ENCODE results near the gene KBTBD7. TPM values are rescaled to one million over a fixed set of nuclear protein-coding genes. Genes with fewer than 3 reads are reported as not detected.
A peak's percentile ranks its signal among the peaks of the same experiment; 100 is the strongest.

The KBTBD7 gene
- total and polyA plus RNA-seq, 12 donors = 1.6 to 7.6 (median 5.3) TPM

DNA sequence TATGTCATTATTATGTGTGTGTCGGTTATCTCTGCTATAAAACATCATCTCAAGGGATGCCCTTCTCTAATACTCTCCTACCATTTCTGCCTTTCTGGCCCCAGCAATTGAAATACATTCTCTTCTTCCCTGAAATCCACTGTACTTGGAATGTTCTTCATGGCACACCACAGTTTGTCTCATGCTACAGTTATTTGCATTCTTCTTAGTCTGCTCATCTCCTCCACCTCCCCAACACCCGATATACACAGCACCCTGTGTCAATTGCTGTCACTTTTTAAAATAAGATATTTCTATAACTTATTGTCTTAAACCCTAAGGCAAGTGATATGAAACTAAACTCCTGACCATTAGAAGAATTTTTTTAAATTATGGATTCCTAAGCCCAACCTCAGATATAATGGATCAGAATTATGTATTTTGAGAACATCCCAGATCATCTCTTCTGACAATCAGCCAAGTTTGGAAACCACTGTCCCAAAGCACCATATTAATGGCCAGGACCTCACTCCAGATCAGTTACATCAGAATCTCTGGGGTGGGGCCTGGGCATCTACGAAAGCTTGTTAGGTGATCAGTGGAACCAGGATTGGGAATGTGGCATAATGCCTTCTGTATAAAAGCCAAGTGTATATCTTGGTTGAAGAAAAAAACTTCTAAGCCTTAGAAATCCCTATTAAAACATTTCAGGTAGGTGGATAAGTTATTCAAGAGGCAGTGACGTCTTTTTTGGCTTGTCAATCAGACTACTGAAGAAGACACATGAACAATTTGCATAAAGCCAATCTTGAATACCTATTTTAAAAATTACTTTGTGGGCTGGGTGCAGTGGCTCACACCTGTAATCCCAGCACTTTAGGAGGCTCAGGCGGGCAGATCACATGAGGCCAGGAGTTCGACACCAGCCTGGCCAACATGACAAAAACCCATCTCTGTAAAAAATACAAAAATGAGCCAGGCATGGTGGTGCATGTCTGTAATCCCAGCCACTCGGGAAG lies 30.0 kb upstream of the KBTBD7 start:
- Histone ChIP-seq H3K4me1 (no peaks in the 10 kb centered on the region), H3K36me3 (peaks cover 0 to 55% (median 6%) of the 10 kb centered on the region in 9 donors), H3K9me3 (no peaks in the 10 kb centered on the region), H3K27ac (no peak overlapping the region), H3K27me3 (no peaks in the 10 kb centered on the region), H3K4me3 (no peak overlapping the region)
- 81 to 96% methylated on average over 7 of the region's 7 CpGs for WGBS, 2 donors
- TF ChIP-seq, protein P1, sequence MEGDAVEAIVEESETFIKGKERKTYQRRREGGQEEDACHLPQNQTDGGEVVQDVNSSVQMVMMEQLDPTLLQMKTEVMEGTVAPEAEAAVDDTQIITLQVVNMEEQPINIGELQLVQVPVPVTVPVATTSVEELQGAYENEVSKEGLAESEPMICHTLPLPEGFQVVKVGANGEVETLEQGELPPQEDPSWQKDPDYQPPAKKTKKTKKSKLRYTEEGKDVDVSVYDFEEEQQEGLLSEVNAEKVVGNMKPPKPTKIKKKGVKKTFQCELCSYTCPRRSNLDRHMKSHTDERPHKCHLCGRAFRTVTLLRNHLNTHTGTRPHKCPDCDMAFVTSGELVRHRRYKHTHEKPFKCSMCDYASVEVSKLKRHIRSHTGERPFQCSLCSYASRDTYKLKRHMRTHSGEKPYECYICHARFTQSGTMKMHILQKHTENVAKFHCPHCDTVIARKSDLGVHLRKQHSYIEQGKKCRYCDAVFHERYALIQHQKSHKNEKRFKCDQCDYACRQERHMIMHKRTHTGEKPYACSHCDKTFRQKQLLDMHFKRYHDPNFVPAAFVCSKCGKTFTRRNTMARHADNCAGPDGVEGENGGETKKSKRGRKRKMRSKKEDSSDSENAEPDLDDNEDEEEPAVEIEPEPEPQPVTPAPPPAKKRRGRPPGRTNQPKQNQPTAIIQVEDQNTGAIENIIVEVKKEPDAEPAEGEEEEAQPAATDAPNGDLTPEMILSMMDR (IDR thresholded peaks at IDR 0.05) = no peak
- DNase-seq (no peak), ATAC-seq (no peak)
- intact Hi-C loops (cut with DNase I) = loop anchor here in 4 of 10 donors (5.0 kb wide), 1 partner anchor 147 kb away; no protein-coding TSS in a partner anchor

DNA sequence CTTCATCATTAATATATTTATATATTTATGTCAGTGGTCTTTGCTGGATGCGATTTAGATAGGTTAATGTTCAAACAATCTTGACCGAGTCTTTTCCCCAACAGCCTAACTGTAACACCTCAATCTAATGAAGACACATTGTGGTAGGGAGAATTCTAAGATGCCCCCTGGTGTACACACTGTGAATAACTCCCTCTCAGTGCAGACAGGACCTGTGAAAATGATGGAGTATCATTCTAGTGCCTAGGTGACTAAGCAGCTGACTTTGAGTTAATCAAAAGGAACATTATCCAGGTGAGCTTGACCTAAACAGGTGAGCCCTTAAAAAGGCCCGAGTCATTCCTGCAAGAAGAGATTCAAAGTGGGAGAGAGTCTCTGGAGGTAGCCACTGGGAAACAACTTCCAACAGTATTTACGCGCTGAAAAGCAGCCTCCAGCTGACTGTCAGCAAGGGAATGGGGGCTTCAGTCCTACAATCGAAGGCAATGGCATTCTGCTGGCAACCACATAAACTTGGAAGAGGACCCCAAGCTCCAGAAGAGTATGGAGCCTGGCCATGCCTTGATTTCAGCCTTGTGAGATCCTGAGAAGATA lies 28.0 kb upstream of the KBTBD7 start:
- no peak overlapping the region for H3K27ac ChIP-seq
- no peak overlapping the region for H3K4me3 ChIP-seq
- 52 to 55% methylated on average over 6 of the region's 6 CpGs for WGBS, 2 donors
- H3K4me1 ChIP-seq = no peaks in the 10 kb centered on the region
- H3K9me3 ChIP-seq = no peaks in the 10 kb centered on the region
- no peaks in the 10 kb centered on the region for H3K27me3 ChIP-seq
- TF ChIP-seq, protein P1 (IDR thresholded peaks at IDR 0.05) = peak; percentile 57 to 85 (median 76)
- ATAC-seq (peak in 7 of 8 donors; percentile 62 to 88 (median 75)), DNase-seq (peak in 1 of 2 donors; percentile 30)
- intact Hi-C loops (cut with DNase I) = loop anchor here in 9 of 10 donors (1.0 to 5.0 kb wide), 3 partner anchors 145 to 148 kb away; no protein-coding TSS in a partner anchor
- H3K36me3 ChIP-seq = peaks cover 0 to 41% (median 4%) of the 10 kb centered on the region in 9 donors

DNA sequence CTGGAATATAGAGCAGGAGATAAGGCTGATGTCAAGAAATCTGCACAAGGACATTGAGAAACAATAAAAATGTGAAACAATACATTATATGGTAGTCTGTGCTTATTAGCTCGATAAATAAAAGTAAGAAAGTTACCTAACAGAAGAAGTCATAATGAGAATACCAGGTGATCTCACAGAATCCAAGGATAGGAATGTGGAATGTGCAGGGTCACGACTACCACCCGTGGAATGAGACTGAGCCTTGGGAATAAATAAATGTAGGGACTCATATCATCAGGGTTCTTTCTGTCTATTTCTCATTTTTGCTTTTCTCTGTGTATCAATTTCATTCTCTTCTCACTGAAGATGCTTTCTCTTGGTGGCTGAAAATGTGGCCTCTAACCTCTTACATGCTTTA lies 26.0 kb upstream of the KBTBD7 start:
- Histone ChIP-seq H3K4me3 (no peak overlapping the region), H3K9me3 (no peaks in the 10 kb centered on the region), H3K4me1 (no peaks in the 10 kb centered on the region), H3K27ac (no peak overlapping the region), H3K27me3 (no peaks in the 10 kb centered on the region), H3K36me3 (peaks cover 0 to 29% (median 4%) of the 10 kb centered on the region in 9 donors)
- WGBS, 2 donors = 68 to 74% methylated on average over 3 of the region's 3 CpGs
- no peak for ATAC-seq
- intact Hi-C loops (cut with DNase I) = loop anchor here in 4 of 10 donors (5.0 kb wide), 1 partner anchor 143 kb away; no protein-coding TSS in a partner anchor
- DNase-seq = no peak
- TF ChIP-seq, protein P1 (IDR thresholded peaks at IDR 0.05) = no peak

DNA sequence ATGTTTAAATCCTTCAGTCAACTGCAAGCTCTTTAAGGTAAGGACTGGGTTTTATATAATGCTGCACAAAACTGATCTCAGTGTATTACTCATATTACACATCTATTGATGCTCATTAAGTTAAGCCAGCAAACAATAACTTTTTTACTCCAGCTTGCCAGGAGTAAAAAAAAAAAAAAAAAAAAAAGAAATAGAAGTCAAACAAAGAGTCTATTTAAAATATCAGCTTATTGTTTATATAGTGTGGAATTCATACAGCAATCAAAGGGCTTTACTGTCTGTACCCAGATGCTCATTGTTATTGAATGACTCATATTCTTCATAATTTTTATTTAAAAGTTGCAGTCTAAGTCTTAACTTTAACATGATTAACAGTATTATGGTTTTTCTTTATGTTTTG lies 21.8 kb upstream of the KBTBD7 start:
- ATAC-seq (no peak), DNase-seq (no peak)
- H3K27ac ChIP-seq = no peak overlapping the region
- H3K27me3 ChIP-seq = no peaks in the 10 kb centered on the region
- no peaks in the 10 kb centered on the region for H3K4me1 ChIP-seq
- TF ChIP-seq, protein P1 (IDR thresholded peaks at IDR 0.05) = no peak
- peaks cover 0 to 15% (median 0%) of the 10 kb centered on the region in 9 donors for H3K36me3 ChIP-seq
- H3K4me3 ChIP-seq = no peak overlapping the region
- H3K9me3 ChIP-seq = peaks cover 0 to 10% (median 2%) of the 10 kb centered on the region in 11 donors
- intact Hi-C loops (cut with DNase I) = loop anchor here in 1 of 10 donors (5.0 kb wide), 1 partner anchor 139 kb away; no protein-coding TSS in a partner anchor
